ENCODE measurements around the gene MYO3B. TPM values are rescaled to one million over a fixed set of nuclear protein-coding genes. Genes with fewer than 3 reads are reported as not detected.

MYO3B gene
- total RNA-seq, 2 donors from 2014 or later, result not detected

DNA sequence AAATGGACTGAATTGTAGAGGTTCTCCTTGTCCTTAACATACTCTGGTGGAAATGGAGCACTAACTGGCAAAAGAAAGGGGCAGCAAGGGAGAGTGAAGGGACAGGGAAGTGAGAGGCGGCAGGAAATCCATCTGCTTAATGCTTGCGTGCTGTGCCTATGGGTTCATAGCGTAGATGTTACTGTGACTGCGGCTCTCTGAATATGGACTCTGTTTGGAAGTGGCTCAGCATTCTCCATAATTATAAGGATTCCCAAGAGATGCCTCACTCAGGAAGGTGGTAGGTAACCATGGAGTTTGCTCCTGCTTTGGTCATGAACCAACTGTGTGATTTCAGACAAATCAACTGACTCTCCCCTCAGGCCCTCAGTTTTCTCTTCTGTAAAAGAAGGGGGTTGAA lies 50.0 kb downstream of the MYO3B start:
- ATAC-seq (no peak), DNase-seq (no peak)
- intact Hi-C loops (cut with DNase I), result no loop called here

DNA sequence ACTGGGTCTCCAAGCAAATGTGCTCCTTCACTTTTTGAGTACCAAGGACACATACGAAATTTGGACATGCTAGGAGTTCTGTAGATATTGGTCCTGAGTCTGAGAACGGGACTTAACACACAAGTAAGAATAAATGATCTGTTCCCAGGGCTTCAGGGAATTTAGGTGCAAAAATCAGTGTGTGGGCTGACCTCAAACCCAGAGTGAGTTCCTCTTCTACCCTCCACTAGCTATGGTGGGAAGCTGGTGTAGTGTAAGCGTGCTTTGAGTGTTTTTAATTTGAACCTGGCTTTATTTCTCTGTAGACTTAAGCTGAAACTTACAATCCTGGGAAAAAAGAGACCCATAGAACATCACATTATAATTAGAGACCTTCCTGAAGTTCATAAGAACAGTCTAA lies 50.5 kb downstream of the MYO3B start:
- no peak for ATAC-seq
- intact Hi-C loops (cut with DNase I), result no loop called here
- DNase-seq, result no peak

DNA sequence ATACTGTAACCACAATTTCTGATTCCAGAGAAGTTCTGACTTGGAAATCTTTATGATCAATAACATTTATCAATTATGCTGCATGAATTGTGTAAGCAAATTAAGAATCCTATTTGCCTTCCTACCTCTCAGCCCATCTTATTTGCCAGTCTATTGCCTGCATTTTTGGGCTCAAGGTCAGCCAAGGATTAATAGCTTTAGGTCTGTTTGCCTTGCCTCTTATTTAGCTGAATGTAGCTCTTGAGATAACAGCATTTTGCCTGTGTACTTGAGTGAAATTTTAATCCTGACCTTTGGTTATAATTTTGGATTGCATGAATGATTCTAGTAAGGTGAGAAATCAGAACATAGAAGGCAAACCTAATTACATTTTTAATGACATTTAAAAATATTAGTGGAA lies 51.2 kb downstream of the MYO3B start:
- ATAC-seq (no peak), DNase-seq (no peak)
- intact Hi-C loops (cut with DNase I), result no loop called here

DNA sequence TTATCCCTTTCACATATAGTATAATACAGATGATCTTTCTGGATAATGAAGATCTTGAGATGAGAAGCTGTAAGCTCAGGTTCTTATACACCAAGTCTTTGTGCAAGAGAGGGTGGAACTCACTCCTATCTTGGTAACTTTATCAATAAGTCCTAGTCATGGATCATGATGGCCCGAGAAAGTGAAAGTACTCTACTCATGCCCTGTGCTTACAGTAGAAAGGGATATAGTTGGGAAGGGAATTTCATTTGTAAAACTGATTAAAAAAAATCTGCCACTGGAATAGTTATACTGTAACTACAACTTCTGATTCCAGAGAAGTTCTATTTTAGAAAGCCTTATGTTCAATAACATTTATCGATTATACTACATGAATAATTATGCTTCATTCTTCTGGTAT lies 51.8 kb downstream of the MYO3B start:
- DNase-seq (no peak), ATAC-seq (no peak)

DNA sequence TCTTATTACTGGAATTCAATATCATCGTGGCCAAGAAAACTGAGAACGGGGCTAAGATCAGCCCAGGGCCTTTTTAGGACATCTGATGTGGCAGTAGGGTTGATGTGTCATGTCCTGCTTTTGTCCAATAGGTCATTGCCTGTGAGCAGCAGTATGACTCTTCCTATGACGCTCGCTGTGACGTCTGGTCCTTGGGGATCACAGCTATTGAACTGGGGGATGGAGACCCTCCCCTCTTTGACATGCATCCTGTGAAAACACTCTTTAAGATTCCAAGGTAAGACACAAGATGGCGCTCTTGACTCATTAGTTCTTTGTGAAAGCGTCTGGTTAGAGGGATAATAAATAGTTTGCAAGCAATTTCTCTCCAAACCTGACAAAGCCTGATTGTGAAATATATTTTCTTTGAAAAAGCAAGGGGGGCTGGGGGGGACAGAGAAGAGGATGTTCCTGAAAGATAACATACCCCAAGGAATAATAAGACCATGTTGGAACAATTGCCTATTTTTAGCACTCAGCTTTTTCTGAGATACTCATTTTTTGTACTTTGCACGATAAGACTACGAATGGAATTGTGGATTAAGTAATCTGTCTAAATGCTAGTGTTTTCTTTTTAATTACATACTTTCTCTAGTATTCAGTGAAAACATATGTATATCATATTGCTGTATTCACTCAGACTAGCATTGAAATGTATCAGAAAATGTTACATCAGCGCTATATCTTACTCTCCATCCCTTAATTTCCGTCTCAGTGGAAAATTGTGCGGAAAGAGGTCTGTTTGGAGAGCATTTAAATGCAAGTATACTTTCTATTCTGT lies 58.1 kb downstream of the MYO3B start:
- DNase-seq, result peak; percentile 36
- intact Hi-C loops (cut with DNase I), result loop anchor here (5.0 kb wide), 2 partner anchors 576 to 581 kb away; partner anchors contain the start of gene GAD1 (in 1 of the 2)
- peak; percentile 42 to 57 for ATAC-seq

More for the DNA sequence above, 51.8 kb downstream of the MYO3B start:
- intact Hi-C loops (cut with DNase I), result no loop called here

DNA sequence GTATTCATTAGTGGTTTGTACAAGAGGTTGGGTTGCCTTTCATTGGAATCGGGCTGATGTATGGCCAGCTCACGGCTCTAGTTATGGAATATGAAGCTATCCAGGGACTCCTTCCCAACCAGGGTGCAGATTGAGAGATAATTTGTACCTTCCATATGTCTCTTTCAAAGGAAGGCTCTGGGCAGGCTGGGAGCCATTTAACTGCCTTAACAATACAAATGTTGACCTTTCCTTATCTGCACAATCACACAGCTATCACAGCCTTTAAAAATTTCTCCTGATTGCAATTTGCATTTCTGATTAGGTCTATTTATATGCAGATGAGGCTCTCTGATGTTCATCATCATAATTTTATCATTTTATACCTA lies 58.7 kb downstream of the MYO3B start:
- ATAC-seq (no peak), DNase-seq (no peak)
- intact Hi-C loops (cut with DNase I), result loop anchor here (5.0 kb wide), 2 partner anchors 576 to 581 kb away; partner anchors contain the start of gene GAD1 (in 1 of the 2)

DNA sequence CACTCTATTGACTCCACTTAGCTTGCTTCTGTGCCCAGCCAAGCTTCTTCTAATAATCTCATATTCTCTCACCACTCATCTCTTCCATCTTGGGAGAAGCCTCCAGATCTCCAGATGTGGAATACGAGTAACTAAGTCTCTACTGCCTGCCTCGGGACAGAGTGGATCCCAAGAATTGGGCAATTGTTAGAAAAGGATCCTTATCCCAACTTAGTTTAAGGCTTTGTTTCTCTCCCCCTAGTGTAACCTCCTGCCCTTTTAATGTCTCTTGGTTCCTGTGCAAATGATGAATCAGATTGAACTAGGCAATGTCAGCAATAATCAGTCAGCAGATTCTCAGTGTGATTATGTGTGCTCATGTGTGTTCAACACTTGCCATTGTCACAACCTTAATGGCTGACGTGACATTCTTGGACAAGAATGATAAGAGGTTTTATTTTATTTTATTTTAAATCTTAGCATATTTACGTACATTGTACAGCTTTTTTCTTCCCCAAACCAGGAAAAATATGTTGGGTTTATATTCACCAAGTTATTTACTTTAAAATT lies 59.7 kb downstream of the MYO3B start:
- DNase-seq (no peak), ATAC-seq (no peak)
- intact Hi-C loops (cut with DNase I), result loop anchor here (5.0 kb wide), 2 partner anchors 575 to 580 kb away; partner anchors contain the start of gene GAD1 (in 1 of the 2)

DNA sequence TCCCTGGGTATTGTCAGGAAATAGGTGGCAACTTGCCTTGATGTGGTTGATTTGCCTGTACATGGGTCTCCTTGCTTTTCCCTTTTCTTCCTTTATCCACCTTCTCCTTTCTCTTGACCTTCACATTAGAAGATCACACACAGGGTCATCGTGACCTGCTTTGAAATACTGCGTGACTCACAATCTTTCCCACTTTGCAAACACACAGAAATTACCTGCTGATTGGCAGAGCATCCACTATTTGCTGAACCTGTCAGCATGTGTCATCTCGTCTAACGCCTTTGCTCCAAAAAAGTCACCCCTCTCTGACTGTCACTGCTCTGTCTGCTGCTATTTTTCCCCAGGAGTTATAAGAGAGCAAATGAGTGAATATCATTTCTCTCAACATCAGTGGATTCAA lies 60.8 kb downstream of the MYO3B start:
- no peak for ATAC-seq
- intact Hi-C loops (cut with DNase I), result loop anchor here (5.0 kb wide), 2 partner anchors 574 to 579 kb away; partner anchors contain the start of gene GAD1 (in 1 of the 2)
- DNase-seq, result no peak

DNA sequence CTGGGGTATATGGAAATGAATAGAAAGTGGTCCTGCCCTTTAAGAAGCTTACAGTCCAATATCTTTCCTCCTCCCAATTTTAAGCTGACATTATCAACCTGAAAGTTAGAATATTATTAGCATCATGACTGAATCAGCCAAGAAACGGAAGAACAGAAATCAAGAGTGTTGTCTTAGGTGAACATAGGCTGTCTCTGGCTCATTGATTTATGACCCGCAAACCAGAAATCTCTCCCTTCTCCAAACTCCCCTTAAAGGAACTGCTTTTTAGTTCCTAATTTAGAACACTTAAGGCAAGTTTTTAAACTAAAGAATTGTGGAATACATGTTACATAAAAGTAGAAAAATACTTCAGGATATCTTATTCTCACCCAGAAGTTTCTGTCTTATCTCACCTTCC lies 62.7 kb downstream of the MYO3B start:
- ATAC-seq (no peak), DNase-seq (no peak)
- intact Hi-C loops (cut with DNase I), result no loop called here

DNA sequence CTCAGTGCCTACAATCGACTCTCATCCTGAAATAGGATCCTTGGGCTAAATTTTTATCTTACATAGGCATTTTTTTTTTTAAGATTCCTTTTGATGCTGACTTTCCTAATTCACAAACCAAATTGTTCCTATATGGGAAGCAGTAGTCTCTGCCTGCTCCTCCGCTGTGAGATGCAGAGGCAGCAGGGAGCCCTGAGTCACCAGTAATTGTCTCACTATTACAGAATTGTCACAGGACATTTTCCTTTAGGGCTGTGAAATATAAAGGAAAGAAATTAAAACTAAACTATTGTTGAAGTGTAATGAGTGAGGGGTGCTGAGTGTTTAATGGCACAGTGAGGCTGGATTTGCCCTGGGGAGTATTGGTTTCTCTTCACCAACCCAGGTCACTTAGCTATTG lies 63.8 kb downstream of the MYO3B start:
- intact Hi-C loops (cut with DNase I), result no loop called here
- ATAC-seq (no peak), DNase-seq (no peak)

DNA sequence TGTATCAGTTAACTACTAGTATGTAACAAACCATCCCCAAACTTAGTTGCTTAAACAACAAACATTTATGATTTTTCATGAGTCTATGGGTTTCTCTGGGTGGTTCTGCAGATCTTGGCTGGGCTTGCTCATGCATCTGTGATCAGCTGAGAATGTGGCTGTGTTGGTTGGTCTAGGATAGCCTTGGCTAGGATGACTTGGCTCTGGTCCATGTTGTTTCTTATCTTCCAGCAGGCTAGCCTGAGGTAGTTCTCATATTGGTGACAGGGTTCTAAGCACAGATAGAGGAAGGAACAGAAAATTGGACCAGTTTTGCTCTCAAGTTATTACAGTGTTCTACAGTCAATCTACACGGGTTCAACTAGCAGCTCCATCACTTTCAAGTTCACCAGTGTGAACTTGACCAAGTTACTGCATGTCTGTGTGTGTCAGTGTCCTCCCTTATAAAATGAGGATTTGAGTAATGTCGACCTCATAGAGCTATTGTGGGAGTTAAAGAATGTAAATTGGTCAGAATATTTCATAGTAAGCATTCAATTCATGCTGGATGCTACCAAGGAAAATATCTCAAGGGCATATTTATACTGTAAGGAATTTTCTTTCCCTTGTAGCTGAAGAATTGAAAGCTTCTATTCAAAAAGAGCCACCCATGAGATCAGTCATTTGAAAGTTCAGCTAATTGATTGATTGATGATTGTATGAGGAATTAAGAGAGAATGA lies 65.3 kb downstream of the MYO3B start:
- intact Hi-C loops (cut with DNase I), result no loop called here
- no peak for DNase-seq
- no peak for ATAC-seq

DNA sequence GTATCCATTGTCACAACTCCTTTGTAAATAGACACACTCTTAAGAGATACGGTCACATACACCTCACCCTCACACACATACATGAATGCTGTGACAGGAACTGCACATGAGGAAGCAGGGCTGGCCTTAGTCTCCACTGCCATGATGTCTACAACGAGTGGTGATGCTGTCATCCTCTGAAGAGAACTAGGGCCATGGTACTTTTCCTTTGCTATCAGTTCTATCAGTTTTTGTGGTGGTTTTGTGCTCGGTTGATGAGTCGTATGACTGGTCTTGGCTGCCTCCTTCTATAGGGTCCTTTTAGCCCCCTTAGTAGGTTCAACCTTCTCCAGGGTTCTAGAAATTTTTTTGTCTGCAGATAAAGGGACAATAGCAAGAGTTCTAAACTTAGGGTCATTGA lies 66.0 kb downstream of the MYO3B start:
- intact Hi-C loops (cut with DNase I), result no loop called here
- ATAC-seq, result no peak
- DNase-seq, result no peak

DNA sequence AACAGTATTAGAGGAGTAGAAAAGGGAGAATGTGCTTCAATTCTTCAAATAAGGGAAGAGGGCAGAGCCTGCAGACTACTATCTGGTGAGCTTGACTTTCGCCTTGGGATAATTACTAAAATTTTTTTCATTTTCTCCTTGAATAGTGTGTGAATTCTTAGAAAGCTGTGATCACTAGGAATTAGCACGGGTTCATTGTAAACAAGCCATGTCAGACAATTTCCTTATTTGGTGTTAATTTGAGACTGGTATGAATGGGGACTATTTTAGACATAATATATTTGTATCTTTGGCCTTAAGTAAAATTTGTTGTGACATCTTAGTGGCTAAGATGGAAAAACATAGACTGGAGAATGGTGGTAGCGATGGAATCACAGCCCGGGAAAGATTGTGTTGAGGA lies 66.6 kb downstream of the MYO3B start:
- intact Hi-C loops (cut with DNase I), result no loop called here
- DNase-seq (no peak), ATAC-seq (no peak)

DNA sequence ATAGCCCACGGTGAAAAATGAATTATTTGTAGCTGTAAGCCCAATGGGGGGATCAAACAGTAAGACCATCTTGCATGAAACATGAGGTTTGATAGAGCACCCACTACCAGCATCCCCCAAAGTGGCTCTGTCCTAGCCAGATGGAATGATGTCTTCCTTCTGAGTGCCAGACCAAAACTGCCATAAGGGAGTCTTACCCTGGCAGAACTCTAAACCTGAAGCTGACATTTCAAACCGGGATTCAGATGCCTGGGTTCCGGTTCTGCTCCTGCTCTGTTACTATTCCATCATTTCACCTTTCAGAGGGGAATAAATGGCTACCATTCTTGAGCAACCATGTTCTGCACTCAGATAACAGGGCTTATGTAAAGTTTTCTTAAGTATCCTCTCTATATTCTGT lies 67.4 kb downstream of the MYO3B start:
- intact Hi-C loops (cut with DNase I), result no loop called here
- no peak for DNase-seq
- no peak for ATAC-seq

DNA sequence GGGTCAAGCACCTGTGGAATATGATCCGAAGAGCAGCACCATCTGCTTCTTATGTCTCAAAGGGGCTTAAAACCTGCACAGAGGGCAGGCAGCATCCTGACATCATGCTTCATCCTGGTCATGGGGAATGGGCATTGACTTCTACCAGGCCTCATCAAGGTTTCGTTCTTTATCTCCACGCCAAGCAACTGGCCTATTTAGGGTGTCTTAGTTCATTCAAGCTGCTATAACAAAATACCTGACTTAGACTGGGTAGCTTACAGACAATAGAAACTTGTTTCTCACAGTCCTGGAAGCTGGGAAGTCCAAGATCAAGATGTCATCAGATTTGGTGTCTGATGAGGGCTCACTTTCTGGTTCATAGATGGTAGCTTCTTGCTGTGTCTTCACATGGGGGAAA lies 69.4 kb downstream of the MYO3B start:
- intact Hi-C loops (cut with DNase I), result no loop called here

DNA sequence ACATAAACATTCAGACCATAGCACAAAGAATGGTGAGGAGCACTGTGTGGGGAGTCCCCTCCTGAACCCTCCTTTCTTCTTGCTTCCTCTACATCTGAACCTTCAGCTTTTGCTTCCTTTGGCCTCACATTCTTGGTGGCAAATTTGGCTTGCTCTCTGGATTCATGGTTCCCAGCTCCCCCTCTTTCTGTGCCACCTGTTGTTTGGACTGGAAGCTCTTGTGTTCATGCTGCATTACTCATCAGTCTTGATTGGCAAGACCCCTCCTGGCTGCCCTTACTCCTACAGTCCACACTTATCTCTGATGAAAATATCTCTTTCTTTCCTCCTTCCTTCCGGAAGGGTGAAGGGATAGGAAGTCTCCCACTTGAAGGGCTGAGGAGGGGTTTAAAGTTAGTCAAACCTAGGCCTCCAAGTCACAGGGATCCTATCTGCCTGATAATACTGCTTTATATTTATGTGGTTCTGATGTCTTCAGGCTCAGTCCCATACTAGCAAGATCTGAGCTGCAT lies 70.0 kb downstream of the MYO3B start:
- no peak for ATAC-seq
- intact Hi-C loops (cut with DNase I), result no loop called here
- DNase-seq, result no peak

More for the DNA sequence above, 69.4 kb downstream of the MYO3B start:
- ATAC-seq (no peak), DNase-seq (no peak)

DNA sequence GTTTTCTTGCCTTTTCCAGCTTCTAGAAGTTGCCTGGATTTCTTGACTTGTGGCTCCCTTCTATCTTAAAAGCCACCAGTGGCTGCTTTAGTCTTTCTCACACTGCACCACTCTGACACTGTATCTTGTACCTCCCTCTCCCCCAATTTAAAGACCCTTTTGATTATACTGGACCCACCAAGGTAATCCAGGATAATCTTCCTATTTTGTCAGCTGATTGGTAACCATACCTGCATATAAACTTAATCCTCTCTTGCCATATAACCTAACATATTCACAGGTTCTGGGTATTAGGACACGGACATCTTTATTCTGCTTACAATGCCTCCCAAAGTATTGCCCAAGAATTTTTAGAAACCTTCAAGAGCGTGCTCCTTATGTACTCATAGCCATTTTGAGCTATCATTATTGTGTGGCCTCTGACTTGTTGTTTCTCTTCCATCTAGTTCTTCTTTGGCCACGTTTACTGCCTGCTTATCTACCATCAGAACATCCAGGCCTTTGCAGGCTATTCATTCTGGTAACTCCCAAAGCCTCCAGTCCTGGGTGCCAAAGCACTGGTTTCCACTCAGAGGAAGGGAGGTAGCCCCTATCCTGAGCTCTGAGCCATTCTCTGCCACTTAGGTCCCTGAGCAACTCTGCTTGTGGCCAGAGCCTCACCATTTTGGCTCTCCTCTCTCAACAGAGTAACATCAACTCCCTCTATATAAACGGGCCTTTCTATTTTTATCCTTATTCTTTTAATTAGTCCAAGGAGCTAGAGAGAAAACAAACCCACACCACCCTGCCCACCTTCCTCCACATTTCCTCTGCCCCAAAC lies 70.8 kb downstream of the MYO3B start:
- intact Hi-C loops (cut with DNase I), result no loop called here
- no peak for ATAC-seq
- no peak for DNase-seq

DNA sequence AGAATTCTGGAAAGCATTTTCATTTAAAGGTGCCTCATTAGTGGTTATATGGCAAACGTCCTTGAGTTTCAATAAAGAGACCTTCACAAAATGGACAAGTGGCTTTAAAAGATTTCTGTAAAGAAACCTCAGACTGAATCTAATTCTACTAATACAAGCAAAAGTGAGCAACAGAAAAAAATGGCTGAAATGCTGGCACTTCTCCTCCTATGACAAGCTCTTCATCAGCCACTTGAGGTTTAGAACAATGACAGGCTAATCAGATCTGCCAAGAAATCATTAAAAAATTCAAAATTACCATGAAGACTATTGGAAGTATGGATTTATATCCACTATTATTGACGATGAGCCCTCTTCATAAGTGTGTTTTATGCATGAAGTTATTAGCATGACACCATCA lies 71.8 kb downstream of the MYO3B start:
- no peak for DNase-seq
- intact Hi-C loops (cut with DNase I), result no loop called here
- ATAC-seq, result no peak

DNA sequence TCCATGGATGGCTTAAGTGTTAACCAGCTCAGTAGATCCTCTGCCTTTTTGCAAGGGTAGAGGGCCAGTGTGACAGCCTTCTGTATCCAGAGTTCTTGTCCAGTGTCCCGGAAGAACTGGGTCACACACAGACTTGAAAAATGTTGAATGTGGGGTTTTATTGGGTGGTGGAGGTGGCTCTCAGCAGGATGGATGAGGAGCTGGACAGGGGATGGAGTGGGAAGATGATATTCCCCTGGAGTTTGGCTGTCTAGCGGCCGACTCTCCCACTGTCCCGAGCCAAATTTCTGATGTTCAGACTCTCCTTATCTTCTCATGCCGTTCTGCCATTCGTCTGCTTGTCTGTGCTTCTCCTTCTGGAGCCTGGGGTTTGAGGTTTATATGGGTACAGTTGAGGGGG lies 72.6 kb downstream of the MYO3B start:
- ATAC-seq (no peak), DNase-seq (no peak)
- intact Hi-C loops (cut with DNase I), result no loop called here
